NOMO-1 treated with DMSO at 0.1 percent for 48 hours (cell line): ENCODE results near the gene ZNF362.
"Not testable (repeated sequence)": the region's sequence is repeated elsewhere in the genome, so short reads cannot be mapped to it uniquely, and the experiment has no call there.

ENCODE experiments used
- DNase-seq: peaks from one replicate; lab custom pipeline; 2025; ENCODE audit not compliant: unreplicated experiment; lab: John Stamatoyannopoulos, UW

The ZNF362 gene

GRCh38 chr1:33302325-33302724, 46.0 kb downstream of the ZNF362 start:
- DNase-seq, result no peak

- DNase-seq, result no peak
Observed at GRCh38 chr1:33305016-33305415, 48.7 kb downstream of the ZNF362 start.

GRCh38 chr1:33305816-33306652, 49.7 kb downstream of the ZNF362 start:
- DNase-seq, result no peak

- no peak for DNase-seq
Observed at GRCh38 chr1:33306653-33307493, 50.6 kb downstream of the ZNF362 start.

GRCh38 chr1:33307494-33307864, 51.2 kb downstream of the ZNF362 start:
- no peak for DNase-seq

GRCh38 chr1:33309351-33309750, 53.1 kb downstream of the ZNF362 start:
- DNase-seq, result not testable (repeated sequence)

GRCh38 chr1:33310702-33311101, 54.4 kb downstream of the ZNF362 start:
- no peak for DNase-seq

GRCh38 chr1:33311706-33312412, 55.6 kb downstream of the ZNF362 start:
- no peak for DNase-seq

GRCh38 chr1:33312413-33312749, 56.1 kb downstream of the ZNF362 start:
- DNase-seq, result no peak

- DNase-seq, result no peak
Observed at GRCh38 chr1:33314416-33314815, 58.1 kb downstream of the ZNF362 start.

GRCh38 chr1:33316601-33317000, 60.3 kb downstream of the ZNF362 start:
- no peak for DNase-seq

GRCh38 chr1:33317354-33317753, 61.1 kb downstream of the ZNF362 start:
- DNase-seq, result no peak

GRCh38 chr1:33317946-33318345, 61.7 kb downstream of the ZNF362 start:
- DNase-seq, result no peak

GRCh38 chr1:33319186-33319948, 63.1 kb downstream of the ZNF362 start:
- no peak for DNase-seq

- DNase-seq, result no peak
Observed at GRCh38 chr1:33319949-33320618, 63.8 kb downstream of the ZNF362 start.

- no peak for DNase-seq
Observed at GRCh38 chr1:33320619-33321165, 64.4 kb downstream of the ZNF362 start, which contains the start of gene A3GALT2. TSS of gene A3GALT2 (minus strand) at chr1:33321098. CDS start at chr1:33321098, 0 bp downstream.

GRCh38 chr1:33321178-33321577, 64.9 kb downstream of the ZNF362 start:
- no peak for DNase-seq

- no peak for DNase-seq
Observed at GRCh38 chr1:33322109-33322508, 65.8 kb downstream of the ZNF362 start.

- DNase-seq, result no peak
Observed at GRCh38 chr1:33322870-33323585, 66.7 kb downstream of the ZNF362 start.
